Liver (tissue), 9 donors: ENCODE measurements around the gene TMEM43. TPM values are rescaled to one million over a fixed set of nuclear protein-coding genes. Genes with fewer than 3 reads are reported as not detected.

ENCODE experiments used
- DNase-seq: peaks from one replicate; pipeline ENCODE4 v3.0.0-alpha.2; 2017; ENCODE audit warnings: low spot score
- H3K27ac ChIP-seq, 2 donors: one replicate each; pipeline ENCODE4 v1.7.0; 2013; ENCODE audit warnings: inconsistent platforms in 2 of 2, low read length in 2 of 2, control low read depth in 1 of 2, low read depth in 1 of 2, mild to moderate bottlenecking in 1 of 2
- H3K27me3 ChIP-seq, 4 donors: one replicate each; pipeline versions ENCODE4 v1.6.1 to v1.7.0; 2013; ENCODE audit warnings: low read length in 3 of 4, inconsistent platforms in 1 of 4, mild to moderate bottlenecking in 1 of 4, moderate library complexity in 1 of 4; ENCODE audit not compliant: control insufficient read depth in 4 of 4, insufficient read depth in 4 of 4
- H3K36me3 ChIP-seq, 4 donors: one replicate each; pipeline versions ENCODE4 v1.6.1 to v1.7.0; 2013; ENCODE audit warnings: low read length in 3 of 4, mild to moderate bottlenecking in 3 of 4, low read depth in 1 of 4, moderate library complexity in 1 of 4; ENCODE audit not compliant: control insufficient read depth in 4 of 4, insufficient read depth in 3 of 4
- H3K4me1 ChIP-seq, 4 donors: one replicate each; pipeline versions ENCODE4 v1.6.1 to v1.7.0; 2013; ENCODE audit warnings: low read length in 3 of 4, mild to moderate bottlenecking in 3 of 4, moderate library complexity in 1 of 4; ENCODE audit not compliant: control insufficient read depth in 4 of 4, insufficient read depth in 4 of 4
- H3K4me3 ChIP-seq, 3 donors: one replicate each; pipeline versions ENCODE4 v1.6.1 to v1.7.0; 2013; ENCODE audit warnings: low read length in 3 of 3, control low read depth in 1 of 3, low read depth in 1 of 3, mild to moderate bottlenecking in 1 of 3
- H3K9ac ChIP-seq, 2 donors: one replicate each; pipeline ENCODE4 v1.7.0; 2013; ENCODE audit warnings: low read length in 2 of 2, mild to moderate bottlenecking in 2 of 2, moderate library complexity in 2 of 2, control low read depth in 1 of 2, low read depth in 1 of 2
- H3K9me3 ChIP-seq, 4 donors: one replicate each; pipeline versions ENCODE4 v1.6.1 to v1.7.0; 2013; ENCODE audit warnings: low read length in 3 of 4; ENCODE audit not compliant: control insufficient read depth in 4 of 4
- CTCF ChIP-seq: fragments of 150-350 bp; IDR thresholded peaks from 2 replicates; pipeline ENCODE4 v1.5.1; 2017; ENCODE audit warnings: improper control_type of control experiment, low read depth, low read length; ENCODE audit not compliant: missing input control
- EGR1 ChIP-seq, 2 donors: IDR thresholded peaks; 2 replicates each; pipeline ENCODE4 v1.6.1; 2016 to 2018; ENCODE audit warnings: antibody characterized with exemption in 2 of 2, low read depth in 2 of 2
- FOXA1 ChIP-seq: IDR thresholded peaks from 2 replicates; pipeline ENCODE4 v1.6.1; 2016; ENCODE audit warnings: antibody characterized with exemption
- FOXA2 ChIP-seq: IDR thresholded peaks from 2 replicates; pipeline ENCODE4 v1.6.1; 2016; ENCODE audit warnings: antibody characterized with exemption
- GABPA ChIP-seq, 2 donors: IDR thresholded peaks in 1 of 2; conservative IDR thresholded peaks in 1 of 2; 2 replicates each; pipeline ENCODE4 v1.6.1; 2016; ENCODE audit warnings: antibody characterized with exemption in 2 of 2, mild to moderate bottlenecking in 1 of 2, moderate library complexity in 1 of 2
- HNF4A ChIP-seq, 2 donors: conservative IDR thresholded peaks; 2 replicates each; pipeline ENCODE4 v1.6.1; 2016; ENCODE audit warnings: antibody characterized with exemption in 2 of 2, mild to moderate bottlenecking in 2 of 2
- HNF4G ChIP-seq: IDR thresholded peaks from 2 replicates; pipeline ENCODE4 v1.6.1; 2016; ENCODE audit warnings: antibody characterized with exemption
- JUND ChIP-seq, 2 donors: IDR thresholded peaks; 2 replicates each; pipeline ENCODE4 v1.6.1; 2016; ENCODE audit warnings: antibody characterized with exemption in 2 of 2
- MAX ChIP-seq: IDR thresholded peaks from 2 replicates; pipeline ENCODE4 v1.6.1; 2016; ENCODE audit warnings: antibody characterized with exemption
- NR2F2 ChIP-seq: IDR thresholded peaks from 2 replicates; pipeline ENCODE4 v1.6.1; 2016; ENCODE audit warnings: antibody characterized with exemption
- RAD21 ChIP-seq, 2 donors: IDR thresholded peaks; 2 replicates each; pipeline ENCODE4 v1.6.1; 2016; ENCODE audit warnings: antibody characterized with exemption in 2 of 2, mild to moderate bottlenecking in 2 of 2
- REST ChIP-seq: IDR thresholded peaks from 2 replicates; pipeline ENCODE4 v1.6.1; 2016; ENCODE audit warnings: antibody characterized with exemption, mild to moderate bottlenecking
- RXRA ChIP-seq, 2 donors: IDR thresholded peaks; 2 replicates each; pipeline ENCODE4 v1.6.1; 2017 to 2018; ENCODE audit warnings: antibody characterized with exemption in 2 of 2, mild to moderate bottlenecking in 1 of 2
- SP1 ChIP-seq: IDR thresholded peaks from 2 replicates; pipeline ENCODE4 v1.6.1; 2018; ENCODE audit warnings: antibody characterized with exemption, mild to moderate bottlenecking
- TAF1 ChIP-seq: conservative IDR thresholded peaks from 2 replicates; pipeline ENCODE4 v1.6.1; 2016; ENCODE audit warnings: antibody characterized with exemption, mild to moderate bottlenecking
- YY1 ChIP-seq: IDR thresholded peaks from 2 replicates; pipeline ENCODE4 v1.6.1; 2016; ENCODE audit warnings: antibody characterized with exemption, mild to moderate bottlenecking
- ZBTB33 ChIP-seq: IDR thresholded peaks from 2 replicates; pipeline ENCODE4 v1.6.1; 2016; ENCODE audit warnings: antibody characterized with exemption
- whole genome bisulfite sequencing: extraction: QIAGEN DNeasy Blood & Tissue Kit; methylation state at CpG from one replicate; pipeline ENCODE4 v1.1.7; 2013; 5-methylcytosine and 5-hydroxymethylcytosine counted together
- polyA plus RNA-seq, 2 donors: library from polyadenylated mRNA; stranded (reverse) in 1 of 2; unstranded in 1 of 2; fragments of 200-250 nt in 1 of 2; fragments of >200 nt in 1 of 2; fragmentation: Nextera tagmentation in 1 of 2; extraction: Ambion mirVana in 1 of 2; gene quantifications; one replicate each; pipeline versions ENCODE4 v1.2.1 to v1.2.3, GENCODE V29; 2013 to 2015
- total RNA-seq, 2 donors: library from RNA; depleted of rRNA; stranded (reverse); fragments of >200 nt; gene quantifications; one replicate each; pipeline ENCODE4 v1.2.3, GENCODE V29; 2014
- donor health status: healthy.
- donor health status: healthy.
- donor health status: healthy.
- donor health status: healthy.
- donor health status: healthy.

The TMEM43 gene
- total and polyA plus RNA-seq, 4 donors: 7.4 to 15.1 (median 13.5) TPM

GRCh38 chr3:14177580-14178246 lies 52.9 kb downstream of the TMEM43 start:
- no peak for TF ChIP-seq YY1
- no peak for TF ChIP-seq ZBTB33
- TF ChIP-seq MAX: no peak
- no peak for TF ChIP-seq NR2F2
- TF ChIP-seq CTCF: no peak
- no peak for TF ChIP-seq GABPA (IDR thresholded peaks at IDR 0.05 in 1 of 2, conservative IDR thresholded peaks at IDR 0.05 in 1 of 2)
- TF ChIP-seq FOXA1: no peak
- no peak for TF ChIP-seq SP1
- no peak for TF ChIP-seq RAD21 (IDR thresholded peaks at IDR 0.05)
- TF ChIP-seq HNF4A (conservative IDR thresholded peaks at IDR 0.05): no peak
- no peak for TF ChIP-seq JUND (IDR thresholded peaks at IDR 0.05)
- TF ChIP-seq EGR1 (IDR thresholded peaks at IDR 0.05; ENCODE audit: low read depth in 2 of 2): no peak
- no peak for TF ChIP-seq REST
- TF ChIP-seq RXRA (IDR thresholded peaks at IDR 0.05): no peak
- TF ChIP-seq TAF1: no peak
- no peak for TF ChIP-seq HNF4G
- TF ChIP-seq FOXA2: no peak
- 4% methylated on average over 10 of the region's 10 CpGs for WGBS
- H3K4me1 ChIP-seq: peaks cover 2 to 29% (median 24%) of the 10 kb centered on the region in 4 donors

More at GRCh38 chr3:14177580-14178246, 52.9 kb downstream of the TMEM43 start:
- Histone ChIP-seq H3K27me3 (no peaks in the 10 kb centered on the region), H3K9me3 (no peaks in the 10 kb centered on the region), H3K4me3 (peak overlapping the region; percentile 82 to 97 (median 84)), H3K36me3 (peaks cover under 1 to 19% (median 6%) of the 10 kb centered on the region in 4 donors), H3K27ac (peak overlapping the region; percentile 91 to 95), H3K9ac (peak overlapping the region; percentile 84 to 91)
- no peak for DNase-seq
